HepG2 (cell line): ENCODE measurements around the gene BBS5. TPM values are rescaled to one million over a fixed set of nuclear protein-coding genes. Genes with fewer than 3 reads are reported as not detected.

Experiments used
- ATAC-seq: fragments of 200-7000 bp; cut with Tn5 transposase; 3 replicates; pipeline ENCODE4 v1.9.1; 2020; ENCODE audit warnings: mild to moderate bottlenecking, moderate library complexity
- BruUV-seq: library from RNA; stranded (reverse); fragments of 400-500 nt; replicated peaks from 2 replicates; lab custom pipeline; 2021; lab: Mats Ljungman, UMichigan
- CTCF ChIA-PET: fragments of 300-600 bp; formaldehyde crosslinking; extraction: SDS; loops from one replicate; lab custom pipeline; 2021; ENCODE audit warnings: low total read pairs, inconsistent platforms, low intra/inter-chr PET ratio; lab: Yijun Ruan, JAX
- POLR2A ChIA-PET: fragments of 350-600 bp; sonication (Branson Sonifier 250); formaldehyde crosslinking; loops from one replicate; lab custom pipeline; 2020; ENCODE audit warnings: antibody characterized with exemption, inconsistent platforms; lab: Yijun Ruan, JAX
- DNase-seq: peaks from one replicate; pipeline ENCODE4 v3.0.0-alpha.2; 2015; ENCODE audit warnings: low spot score
- FAIRE-seq: peaks from 3 replicates; lab custom pipeline; 2011; peaks lifted over from hg19 to GRCh38; lab: Jason Lieb, UNC
- H2AFZ ChIP-seq: one replicate; pipeline ENCODE4 v1.6.1; 2011; ENCODE audit warnings: low read length, inconsistent platforms
- H3K27ac ChIP-seq: fragments of 300-600 bp; 3 replicates; pipeline ENCODE4 v1.8.0; 2011; ENCODE audit warnings: mixed run types, mild to moderate bottlenecking, mixed read lengths, low read length, inconsistent platforms; ENCODE audit not compliant: insufficient read depth; ENCODE audit errors: extremely low read length
- H3K27me3 ChIP-seq, 2 experiments: fragments of 200-600 bp in 1 of 2; 2 replicates in 1 of 2; 3 replicates in 1 of 2; pipeline versions ENCODE4 v1.6.0 to v1.8.0; 2011; ENCODE audit warnings: low read length in 2 of 2, mild to moderate bottlenecking in 2 of 2, moderate library complexity in 2 of 2, inconsistent platforms in 1 of 2; ENCODE audit not compliant: insufficient read depth in 2 of 2, control insufficient read depth in 1 of 2
- H3K36me3 ChIP-seq, 2 experiments: fragments of 200-600 bp in 1 of 2; replicated peaks in 1 of 2; 2 replicates in 1 of 2; 3 replicates in 1 of 2; pipeline versions ENCODE4 v1.5.1 to v1.8.0; 2011; ENCODE audit warnings: low read length in 2 of 2, inconsistent platforms in 1 of 2; ENCODE audit not compliant: insufficient read depth in 2 of 2, control insufficient read depth in 1 of 2
- H3K4me1 ChIP-seq: 2 replicates; pipeline ENCODE4 v1.5.1; 2012; ENCODE audit warnings: low read length, inconsistent platforms; ENCODE audit not compliant: insufficient read depth
- H3K4me2 ChIP-seq: 2 replicates; pipeline ENCODE4 v1.6.0; 2011; ENCODE audit warnings: low read depth, low read length, inconsistent platforms
- H3K4me3 ChIP-seq, 3 experiments: fragments of 200-600 bp in 1 of 3; sonication (generic), shearing (Covaris generic) in 1 of 3; replicated peaks in 1 of 3; 2 replicates each; pipeline ENCODE4 v1.5.1; 2011 to 2016; ENCODE audit warnings: low read length in 3 of 3, inconsistent platforms in 2 of 3, low read depth in 2 of 3, mild to moderate bottlenecking in 2 of 3, control low read depth in 1 of 3, mixed read lengths in 1 of 3; ENCODE audit not compliant: insufficient read depth in 1 of 3
- H3K79me2 ChIP-seq: one replicate; pipeline ENCODE4 v1.6.1; 2011; ENCODE audit warnings: low read length, inconsistent platforms; ENCODE audit not compliant: insufficient read depth
- H3K9ac ChIP-seq: 2 replicates; pipeline ENCODE4 v1.6.0; 2011; ENCODE audit warnings: mild to moderate bottlenecking, low read depth, low read length, inconsistent platforms; ENCODE audit not compliant: insufficient read depth
- H3K9me3 ChIP-seq: 2 replicates; pipeline ENCODE4 v1.5.1; 2012; ENCODE audit warnings: mild to moderate bottlenecking, low read length
- H4K20me1 ChIP-seq: 2 replicates; pipeline ENCODE4 v1.6.0; 2011; ENCODE audit warnings: inconsistent platforms, mild to moderate bottlenecking, low read length, moderate library complexity; ENCODE audit not compliant: insufficient read depth
- ARID2 ChIP-seq: sonication (generic); formaldehyde crosslinking; IDR thresholded peaks from 2 replicates; pipeline ENCODE4 v1.8.1; 2022; ENCODE audit warnings: mild to moderate bottlenecking, missing genetic modification reagents, borderline replicate concordance
- BCL6 ChIP-seq: IDR thresholded peaks from 2 replicates; pipeline ENCODE4 v1.6.1; 2016; ENCODE audit warnings: missing genetic modification reagents, missing compliant biosample characterization
- DR1 ChIP-seq: sonication (generic); formaldehyde crosslinking; IDR thresholded peaks from 2 replicates; pipeline ENCODE4 v1.8.0; 2021; ENCODE audit warnings: mild to moderate bottlenecking, missing genetic modification reagents, inconsistent platforms
- IKZF1 ChIP-seq: fragments of 450-650 bp; IDR thresholded peaks from 2 replicates; pipeline ENCODE4 v1.7.1; 2016
- JUNB ChIP-seq: sonication (generic); formaldehyde crosslinking; IDR thresholded peaks from 2 replicates; pipeline ENCODE4 v1.8.0; 2022; ENCODE audit warnings: missing genetic modification reagents, mild to moderate bottlenecking, borderline replicate concordance
- MEIS1 ChIP-seq: sonication (generic); formaldehyde crosslinking; IDR thresholded peaks from 2 replicates; pipeline ENCODE4 v1.9.0; 2021; ENCODE audit warnings: mild to moderate bottlenecking, missing genetic modification reagents, moderate library complexity, borderline replicate concordance
- MZF1 ChIP-seq: sonication (generic); formaldehyde crosslinking; IDR thresholded peaks from 2 replicates; pipeline ENCODE4 v1.8.1; 2023; ENCODE audit warnings: mild to moderate bottlenecking, missing genetic modification reagents, borderline replicate concordance
- PCBP1 ChIP-seq: fragments of 200-400 bp; formaldehyde crosslinking; IDR thresholded peaks from 2 replicates; pipeline ENCODE4 v1.6.1; 2017; ENCODE audit warnings: mild to moderate bottlenecking, low read depth, low read length, borderline replicate concordance
- RELA ChIP-seq: sonication (generic); formaldehyde crosslinking; IDR thresholded peaks from 2 replicates; pipeline ENCODE4 v1.4.0; 2020; ENCODE audit warnings: missing genetic modification reagents
- SALL2 ChIP-seq: sonication (generic); formaldehyde crosslinking; IDR thresholded peaks from 2 replicates; pipeline ENCODE4 v1.8.1; 2023; ENCODE audit warnings: mild to moderate bottlenecking, missing genetic modification reagents, inconsistent platforms
- SIX4 ChIP-seq: sonication (generic); formaldehyde crosslinking; IDR thresholded peaks from 2 replicates; pipeline ENCODE4 v1.4.0; 2020; ENCODE audit warnings: missing genetic modification reagents
- ZKSCAN1 ChIP-seq: fragments of 150-350 bp; IDR thresholded peaks from 2 replicates; pipeline ENCODE4 v1.6.1; 2014; ENCODE audit warnings: low read length
- ZMAT3 ChIP-seq: sonication (generic); formaldehyde crosslinking; conservative IDR thresholded peaks from 2 replicates; pipeline ENCODE4 v1.7.0; 2021; ENCODE audit warnings: missing genetic modification reagents
- ZNF232 ChIP-seq: sonication (generic); formaldehyde crosslinking; IDR thresholded peaks from 2 replicates; pipeline ENCODE4 v1.4.0; 2020; ENCODE audit warnings: missing genetic modification reagents, borderline replicate concordance
- ZNF251 ChIP-seq: sonication (generic); formaldehyde crosslinking; IDR thresholded peaks from 2 replicates; pipeline ENCODE4 v1.9.0; 2021; ENCODE audit warnings: mild to moderate bottlenecking, missing genetic modification reagents
- ZNF569 ChIP-seq: sonication (generic); formaldehyde crosslinking; IDR thresholded peaks from 2 replicates; pipeline ENCODE4 v1.5.0; 2020; ENCODE audit warnings: mild to moderate bottlenecking, missing genetic modification reagents, moderate library complexity, borderline replicate concordance
- ZNF883 ChIP-seq: sonication (generic); formaldehyde crosslinking; IDR thresholded peaks from 2 replicates; pipeline ENCODE4 v1.5.1; 2020; ENCODE audit warnings: mild to moderate bottlenecking, missing genetic modification reagents; ENCODE audit errors: not compliant biosample characterization
- ZSCAN21 ChIP-seq: sonication (generic); formaldehyde crosslinking; IDR thresholded peaks from 2 replicates; pipeline ENCODE4 v1.8.0; 2022; ENCODE audit warnings: mild to moderate bottlenecking, missing genetic modification reagents, moderate library complexity, borderline replicate concordance
- ZSCAN9 ChIP-seq: IDR thresholded peaks from 2 replicates; pipeline ENCODE4 v1.6.1; 2016; ENCODE audit warnings: borderline replicate concordance
- WGBS: methylation state at CpG from one replicate; pipeline ENCODE4 v1.1.6; 2017; ENCODE audit warnings: low lambda C conversion rate; 5-methylcytosine and 5-hydroxymethylcytosine counted together
- in situ Hi-C: cut with HindIII; loops from 2 replicates; pipeline ENCODE4 v1.10.0; 2017; ENCODE audit warnings: low pct_unique_long_range_greater_than_20kb; ENCODE audit not compliant: extremely low pct_ligation_motif_present
- intact Hi-C: fragments of 100-400 bp; cut with micrococcal nuclease; formaldehyde crosslinking; loops from one replicate; pipeline ENCODE4 v1.10.0; 2022; ENCODE audit not compliant: unreplicated experiment
- polyA plus RNA-seq, 8 experiments: library from polyadenylated mRNA; depleted of rRNA in 3 of 8; stranded (reverse) in 7 of 8; unstranded in 1 of 8; fragments of >200 nt; fragmentation: Illumina TruSeq in 4 of 8; extraction: Trizol in 4 of 8; gene quantifications; 2 replicates each; pipeline versions ENCODE4 v1.2.1 to v1.2.3, GENCODE V29; 2011 to 2016; ENCODE audit warnings: low read depth in 4 of 8, missing spikeins in 1 of 8, mixed read lengths in 1 of 8; ENCODE audit not compliant: insufficient read depth in 1 of 8
- total RNA-seq, 5 experiments: library from RNA; depleted of rRNA; stranded (reverse); fragments of >200 nt; fragmentation: Illumina TruSeq; extraction: Trizol; gene quantifications; 2 replicates each; pipeline ENCODE4 v1.2.3, GENCODE V29; 2016; ENCODE audit warnings: low read depth in 1 of 5
- TF ChIP-seq, protein P1 (sequence below): sonication (generic); formaldehyde crosslinking; IDR thresholded peaks from 2 replicates; pipeline ENCODE4 v1.4.0; 2020; ENCODE audit warnings: mild to moderate bottlenecking, missing genetic modification reagents
- TF ChIP-seq, protein P2 (sequence below), 2 experiments: sonication (generic) in 1 of 2; formaldehyde crosslinking in 1 of 2; IDR thresholded peaks; 2 replicates each; pipeline versions ENCODE4 v1.4.0 to v1.6.1; 2016 to 2020; ENCODE audit warnings: borderline replicate concordance in 1 of 2, low read depth in 1 of 2, mild to moderate bottlenecking in 1 of 2, missing genetic modification reagents in 1 of 2

The BBS5 gene
- total and polyA plus RNA-seq, 2 of the 13 experiments (the other 11 are each of a cell fraction or from before 2014, with no cell fraction given) = 1.8 to 4.5 TPM

DNA sequence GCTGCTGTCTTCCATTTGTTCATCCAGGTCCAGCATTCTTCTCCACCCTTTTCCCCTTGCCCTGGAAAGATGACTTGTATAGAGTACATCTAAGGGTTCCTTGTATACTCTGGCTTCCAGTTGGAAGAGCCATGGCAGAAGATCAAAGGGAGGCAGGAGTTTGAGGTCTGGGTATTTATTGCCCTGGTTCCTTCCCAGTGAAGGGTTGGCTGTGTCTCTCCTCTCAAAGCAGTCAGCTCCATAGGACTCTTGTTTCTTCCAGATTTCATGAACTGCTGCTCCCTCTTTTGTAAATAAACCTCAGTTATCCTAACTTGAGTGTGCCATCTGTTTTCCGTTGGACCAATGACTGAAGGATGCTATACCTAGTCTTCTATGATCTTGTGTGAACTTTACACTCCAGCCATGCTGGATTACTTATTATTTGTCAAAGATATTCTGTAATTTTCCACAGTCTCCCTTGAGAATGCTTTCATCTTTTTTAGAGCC, 6.4 kb downstream of the BBS5 start:
- no peak overlapping the region for H2AFZ ChIP-seq
- WGBS = 26% methylated on average over 1 of the region's 1 CpG
- FAIRE-seq = peak; percentile 48
- no peaks in the 10 kb centered on the region for H3K27me3 ChIP-seq
- peak overlapping the region; percentile 46 for H3K4me2 ChIP-seq
- H3K9ac ChIP-seq = no peak overlapping the region
- H3K27ac ChIP-seq = peak overlapping the region; percentile 54
- peak; percentile 90 for ATAC-seq
- ChIA-PET CTCF (no interaction called here), POLR2A (interaction anchor here (1.3 kb wide), 1 partner anchor 22 kb away, joined by 3 read pairs; no protein-coding TSS in a partner anchor)
- peaks cover 0 to 5% of the 10 kb centered on the region in 2 experiments; a peak in 1 of 5 replicates for H3K36me3 ChIP-seq
- H4K20me1 ChIP-seq = no peaks in the 10 kb centered on the region
- no TSS peak for BruUV-seq
- in situ Hi-C loops (no loop called here), intact Hi-C loops (no loop called here)
- no peaks in the 10 kb centered on the region for H3K9me3 ChIP-seq
- H3K4me1 ChIP-seq = peaks cover 45% of the 10 kb centered on the region
- peak; percentile 92 for DNase-seq
- H3K79me2 ChIP-seq = no peaks in the 10 kb centered on the region
- H3K4me3 ChIP-seq = no peak overlapping the region
- TF ChIP-seq ARID2 (CRISPR knock-in tag) = no peak
- TF ChIP-seq JUNB (CRISPR knock-in tag) = no peak
- no peak for TF ChIP-seq ZSCAN21 (CRISPR knock-in tag)
- TF ChIP-seq RELA (CRISPR knock-in tag) = no peak
- TF ChIP-seq ZNF251 (CRISPR knock-in tag) = no peak
- TF ChIP-seq DR1 (CRISPR knock-in tag) = no peak
- no peak for TF ChIP-seq ZNF569
- no peak for TF ChIP-seq SALL2 (CRISPR knock-in tag)
- no peak for TF ChIP-seq ZSCAN9 (CRISPR knock-in tag)
- TF ChIP-seq MEIS1 (CRISPR knock-in tag) = no peak
- no peak for TF ChIP-seq ZMAT3
- TF ChIP-seq PCBP1 = no peak
- TF ChIP-seq SIX4 (CRISPR knock-in tag) = no peak
- no peak for TF ChIP-seq ZKSCAN1
- no peak for TF ChIP-seq ZNF883
- TF ChIP-seq BCL6 = peak; percentile 56
- TF ChIP-seq MZF1 = no peak
- TF ChIP-seq IKZF1 = no peak
- TF ChIP-seq, protein P1, sequence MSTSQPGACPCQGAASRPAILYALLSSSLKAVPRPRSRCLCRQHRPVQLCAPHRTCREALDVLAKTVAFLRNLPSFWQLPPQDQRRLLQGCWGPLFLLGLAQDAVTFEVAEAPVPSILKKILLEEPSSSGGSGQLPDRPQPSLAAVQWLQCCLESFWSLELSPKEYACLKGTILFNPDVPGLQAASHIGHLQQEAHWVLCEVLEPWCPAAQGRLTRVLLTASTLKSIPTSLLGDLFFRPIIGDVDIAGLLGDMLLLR = no peak
- TF ChIP-seq ZNF232 (CRISPR knock-in tag) = no peak
- TF ChIP-seq, protein P2, sequence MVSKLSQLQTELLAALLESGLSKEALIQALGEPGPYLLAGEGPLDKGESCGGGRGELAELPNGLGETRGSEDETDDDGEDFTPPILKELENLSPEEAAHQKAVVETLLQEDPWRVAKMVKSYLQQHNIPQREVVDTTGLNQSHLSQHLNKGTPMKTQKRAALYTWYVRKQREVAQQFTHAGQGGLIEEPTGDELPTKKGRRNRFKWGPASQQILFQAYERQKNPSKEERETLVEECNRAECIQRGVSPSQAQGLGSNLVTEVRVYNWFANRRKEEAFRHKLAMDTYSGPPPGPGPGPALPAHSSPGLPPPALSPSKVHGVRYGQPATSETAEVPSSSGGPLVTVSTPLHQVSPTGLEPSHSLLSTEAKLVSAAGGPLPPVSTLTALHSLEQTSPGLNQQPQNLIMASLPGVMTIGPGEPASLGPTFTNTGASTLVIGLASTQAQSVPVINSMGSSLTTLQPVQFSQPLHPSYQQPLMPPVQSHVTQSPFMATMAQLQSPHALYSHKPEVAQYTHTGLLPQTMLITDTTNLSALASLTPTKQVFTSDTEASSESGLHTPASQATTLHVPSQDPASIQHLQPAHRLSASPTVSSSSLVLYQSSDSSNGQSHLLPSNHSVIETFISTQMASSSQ (IDR thresholded peaks at IDR 0.05; ENCODE audit: low read depth) = no peak
- TF ChIP-seq, protein P2 (CRISPR knock-in tag; IDR thresholded peaks at IDR 0.05; ENCODE audit: borderline replicate concordance) = peak; percentile 69; the same call in 1 of the 2 replicates
